Measurements from ENCODE around the gene ZNF367.

The ZNF367 gene

GRCh38 chr9:96418083-96418919, at the start of gene ZNF367:
TSS of gene ZNF367 (minus strand) at chr9:96418370. CDS start at chr9:96418032, 338 bp downstream.
- DNase-seq = peak; percentile 93

- no peak for DNase-seq
Observed at GRCh38 chr9:96467784-96468183, 49.6 kb upstream of the ZNF367 start.

DNA sequence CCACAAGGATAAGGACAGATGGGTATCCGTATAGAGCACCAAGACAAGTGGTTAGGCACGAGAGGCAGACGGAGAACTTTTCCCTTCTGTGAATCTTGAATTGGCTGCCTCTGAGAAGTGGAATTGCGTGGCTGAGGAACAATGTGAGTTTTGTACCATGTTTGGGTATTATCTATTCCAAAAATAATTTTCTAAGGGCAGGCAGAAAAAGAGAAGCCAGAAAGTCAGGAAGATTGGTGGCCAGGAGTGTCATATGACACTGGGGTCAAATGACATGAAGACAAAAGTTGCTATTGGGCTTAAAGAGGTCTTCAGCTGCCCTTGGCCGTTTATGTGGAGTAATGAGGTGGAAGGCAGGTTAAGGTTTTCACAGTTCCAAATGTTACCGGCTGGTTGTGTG, 46.3 kb upstream of the ZNF367 start:
- no peak for DNase-seq

GRCh38 chr9:96462541-96462940, 44.4 kb upstream of the ZNF367 start:
- DNase-seq = no peak

DNA sequence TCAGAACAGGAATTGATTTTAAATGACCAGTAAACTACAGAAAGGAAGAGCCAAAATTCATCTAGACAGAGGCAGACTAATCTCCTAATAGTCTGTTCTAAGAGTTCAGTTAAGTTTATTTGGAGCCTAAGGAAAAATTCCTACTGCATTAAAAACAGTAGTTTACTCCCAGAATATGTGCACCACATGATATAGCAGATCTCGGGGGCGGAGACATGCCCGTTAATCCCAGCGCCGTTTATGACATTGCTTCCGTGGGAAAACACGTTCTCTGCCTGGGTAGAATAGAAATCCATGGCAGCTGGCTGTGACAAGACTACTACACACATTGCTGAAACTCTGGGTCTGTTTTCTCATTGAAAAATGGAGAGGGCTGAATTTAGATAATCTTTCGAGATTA, 43.2 kb upstream of the ZNF367 start:
- no peak for DNase-seq

DNA sequence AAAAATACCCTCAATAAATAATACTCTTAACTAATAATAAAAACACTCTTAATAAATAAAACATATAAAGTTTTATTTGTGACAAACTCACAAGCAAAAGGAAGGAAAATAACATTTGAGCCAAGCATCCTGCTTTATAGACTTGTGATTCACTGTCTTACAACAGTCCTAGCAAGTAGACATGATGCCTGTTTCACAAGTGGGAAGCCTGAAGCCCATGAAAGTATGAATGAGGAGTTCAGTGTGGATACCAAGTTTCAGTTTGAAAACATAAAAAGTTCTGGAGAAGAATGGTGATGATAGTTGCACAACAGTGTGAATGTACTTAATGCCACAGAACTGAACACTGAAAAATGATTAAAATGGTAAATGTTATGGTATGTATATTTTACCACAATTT, 42.7 kb upstream of the ZNF367 start:
- no peak for DNase-seq

- no peak for DNase-seq
Observed at GRCh38 chr9:96460470-96460869, 42.3 kb upstream of the ZNF367 start.

DNA sequence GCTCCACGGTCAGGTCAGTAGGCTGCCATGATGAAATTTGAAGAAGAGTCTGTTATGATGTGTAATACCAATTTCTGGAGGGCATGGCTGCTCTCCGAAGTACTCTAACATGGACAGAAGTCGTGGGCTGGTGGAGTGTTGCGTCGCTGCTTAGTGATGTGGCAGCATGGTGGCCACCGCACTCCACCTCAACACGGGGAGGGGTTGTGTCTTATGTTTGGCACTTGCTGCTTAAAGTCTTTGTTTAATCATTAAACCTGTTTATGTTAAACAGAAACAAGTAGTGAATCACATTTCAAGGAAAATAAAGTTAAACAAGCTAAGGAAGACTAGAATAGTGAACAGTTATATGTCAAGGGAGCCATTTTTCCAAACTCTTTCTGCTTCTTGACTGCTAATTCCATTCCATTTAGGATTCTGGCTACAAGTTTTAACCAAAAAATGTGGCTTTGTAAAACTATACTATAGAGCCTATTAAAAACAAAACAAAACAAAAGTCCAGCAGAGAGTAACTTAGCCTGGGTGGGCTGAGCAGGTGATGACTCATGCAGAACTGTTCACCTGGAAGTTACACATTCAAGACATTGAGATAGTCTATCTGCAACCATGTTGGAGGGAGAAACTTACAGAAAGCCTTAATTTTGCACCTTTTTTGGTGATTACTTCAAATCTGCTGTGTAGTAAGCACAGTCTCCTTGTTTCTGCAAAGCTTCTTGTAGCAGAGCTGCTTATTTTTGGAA, 41.3 kb upstream of the ZNF367 start:
- DNase-seq = no peak

- DNase-seq = no peak
Observed at GRCh38 chr9:96458226-96458625, 40.1 kb upstream of the ZNF367 start.

DNA sequence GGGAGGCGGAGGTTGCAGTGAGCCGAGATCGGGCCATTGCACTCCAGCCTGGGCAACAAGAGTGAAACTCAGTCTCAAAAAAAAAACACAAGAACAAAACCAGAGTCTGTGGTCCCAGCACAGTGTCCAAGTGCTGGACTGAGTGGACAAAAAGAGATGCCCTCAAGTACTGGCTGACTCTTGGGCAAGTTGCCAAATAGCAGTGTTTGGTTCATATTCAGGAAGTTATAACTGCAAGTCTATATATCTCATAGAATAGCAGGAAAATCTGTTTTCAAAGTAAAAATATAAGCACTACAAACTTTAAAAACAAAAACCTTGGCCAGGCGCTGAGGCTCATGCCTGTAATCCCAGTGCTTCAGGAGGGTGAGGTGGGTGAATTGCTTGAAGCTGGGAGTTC, 39.1 kb upstream of the ZNF367 start:
- no peak for DNase-seq

GRCh38 chr9:96453625-96454024, 35.5 kb upstream of the ZNF367 start:
- no peak for DNase-seq

- no peak for DNase-seq
Observed at GRCh38 chr9:96450613-96451528, 32.7 kb upstream of the ZNF367 start.

GRCh38 chr9:96449845-96450612, 31.9 kb upstream of the ZNF367 start, which contains the start of gene HABP4:
TSS of gene HABP4 (plus strand) at chr9:96450169. CDS start at chr9:96450280, 111 bp downstream.
- peak; percentile 68 for DNase-seq

- DNase-seq = no peak
Observed at GRCh38 chr9:96449523-96449844, 31.3 kb upstream of the ZNF367 start.

GRCh38 chr9:96448546-96449170, 30.5 kb upstream of the ZNF367 start:
- no peak for DNase-seq

- DNase-seq = no peak
Observed at GRCh38 chr9:96447406-96447805, 29.2 kb upstream of the ZNF367 start.

GRCh38 chr9:96442491-96442890, 24.3 kb upstream of the ZNF367 start:
- DNase-seq = no peak

- no peak for DNase-seq
Observed at GRCh38 chr9:96441798-96442445, 23.8 kb upstream of the ZNF367 start.

- no peak for DNase-seq
Observed at GRCh38 chr9:96440671-96441199, 22.6 kb upstream of the ZNF367 start.

DNA sequence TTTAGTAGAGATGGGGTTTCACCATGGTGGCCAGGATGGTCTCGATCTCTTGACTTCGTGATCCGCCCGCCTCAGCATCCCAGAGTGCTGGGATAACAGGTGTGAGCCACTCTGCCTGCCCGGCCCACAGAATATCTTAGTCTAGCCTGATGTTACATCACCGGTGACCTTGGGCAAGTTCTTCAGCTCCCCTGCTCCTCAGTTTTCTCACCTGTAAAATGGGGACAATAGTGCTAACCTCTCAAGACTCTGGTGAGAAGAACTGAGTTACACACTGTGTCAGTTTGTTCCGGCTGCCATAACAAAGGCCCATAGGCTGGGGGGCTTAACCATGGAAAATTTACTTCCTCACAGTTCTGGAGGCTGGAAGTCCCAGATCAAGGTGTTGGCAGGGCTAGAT, 19.3 kb upstream of the ZNF367 start:
- no peak for DNase-seq

Data from DMS 273 treated with DMSO at 0.1 percent for 48 hours (cell line).